HCT116 (cell line): ENCODE measurements around the gene DENND5B. TPM values are rescaled to one million over a fixed set of nuclear protein-coding genes. Genes with fewer than 3 reads are reported as not detected.

Source experiments
- ATAC-seq: fragments of 200-7000 bp; cut with Tn5 transposase; 2 replicates; pipeline ENCODE4 v1.9.1; 2020; ENCODE audit warnings: mild to moderate bottlenecking, moderate library complexity
- BruUV-seq: library from RNA; stranded (reverse); fragments of 400-500 nt; replicated peaks from 2 replicates; lab custom pipeline; 2021; lab: Mats Ljungman, UMichigan
- CTCF ChIA-PET: fragments of 300-600 bp; sonication (Branson Sonifier 250); formaldehyde crosslinking; loops from one replicate; lab custom pipeline; 2021; ENCODE audit warnings: antibody characterized with exemption; lab: Charles Lee
- POLR2A ChIA-PET: fragments of 300-600, 350-600 bp; sonication (Branson Sonifier 250); formaldehyde crosslinking; loops from one replicate; lab custom pipeline; 2021; ENCODE audit warnings: antibody characterized with exemption; lab: Charles Lee
- RAD21 ChIA-PET, 2 experiments: fragments of 300-600 bp; sonication (Branson Sonifier 250); formaldehyde crosslinking; loops; one replicate each; lab custom pipeline; 2023; ENCODE audit warnings: low total read pairs in 2 of 2; ENCODE audit not compliant: uncharacterized antibody in 2 of 2, unreplicated experiment in 2 of 2, low non-redundant PET in 1 of 2; lab: Charles Lee
- DNase-seq: peaks from one replicate; pipeline ENCODE4 v3.0.0-alpha.2; 2010; ENCODE audit warnings: low read depth, low spot score
- H2AFZ ChIP-seq: fragments of 200-600 bp; shearing (Covaris generic), sonication (generic); 2 replicates; pipeline ENCODE4 v1.6.1; 2017; ENCODE audit warnings: low read depth, mixed run types, mixed read lengths, antibody characterized with exemption, low read length; ENCODE audit not compliant: poor library complexity, severe bottlenecking
- H3K27ac ChIP-seq: 2 replicates; pipeline ENCODE4 v1.5.1; 2012; ENCODE audit warnings: low read depth, low read length
- H3K27me3 ChIP-seq: fragments of 200-600 bp; sonication (generic); 2 replicates; pipeline ENCODE4 v1.6.1; 2016; ENCODE audit warnings: mixed run types, low read length, mixed read lengths; ENCODE audit not compliant: insufficient read depth
- H3K36me3 ChIP-seq, 2 experiments: fragments of 200-500 bp in 1 of 2; fragments of 200-600 bp in 1 of 2; sonication (Bioruptor generic) in 1 of 2; sonication (generic) in 1 of 2; 2 replicates each; pipeline versions ENCODE4 v1.5.1 to v1.6.1; 2014 to 2016; ENCODE audit warnings: low read length in 2 of 2, inconsistent platforms in 1 of 2, mixed read lengths in 1 of 2, mixed run types in 1 of 2; ENCODE audit not compliant: insufficient read depth in 2 of 2, control insufficient read depth in 1 of 2
- H3K4me1 ChIP-seq, 2 experiments: fragments of 200-600 bp in 1 of 2; sonication (generic) in 1 of 2; 2 replicates each; pipeline versions ENCODE4 v1.5.1 to v1.6.1; 2012 to 2017; ENCODE audit warnings: low read length in 2 of 2, inconsistent platforms in 1 of 2, mild to moderate bottlenecking in 1 of 2, mixed read lengths in 1 of 2, mixed run types in 1 of 2, moderate library complexity in 1 of 2; ENCODE audit not compliant: insufficient read depth in 2 of 2, control insufficient read depth in 1 of 2
- H3K4me2 ChIP-seq: fragments of 200-600 bp; sonication (generic); 2 replicates; pipeline ENCODE4 v1.6.1; 2017; ENCODE audit warnings: mixed run types, low read length, mixed read lengths
- H3K4me3 ChIP-seq, 2 experiments: fragments of 200-600 bp in 1 of 2; sonication (generic) in 1 of 2; replicated peaks in 1 of 2; 2 replicates each; pipeline ENCODE4 v1.5.1; 2011 to 2016; ENCODE audit warnings: low read length in 2 of 2, control low read depth in 1 of 2, low read depth in 1 of 2, mild to moderate bottlenecking in 1 of 2, mixed read lengths in 1 of 2, mixed run types in 1 of 2
- H3K79me2 ChIP-seq: fragments of 200-600 bp; sonication (generic); 2 replicates; pipeline ENCODE4 v1.6.1; 2017; ENCODE audit warnings: mild to moderate bottlenecking, mixed run types, low read length, moderate library complexity, mixed read lengths; ENCODE audit not compliant: insufficient read depth
- H3K9ac ChIP-seq: fragments of 200-600 bp; sonication (generic); 2 replicates; pipeline ENCODE4 v1.6.1; 2016; ENCODE audit warnings: low read length, mixed read lengths
- H3K9me2 ChIP-seq: fragments of 200-600 bp; sonication (generic), shearing (Covaris generic); 2 replicates; pipeline ENCODE4 v1.6.1; 2017; ENCODE audit warnings: mixed run types, mild to moderate bottlenecking, moderate library complexity; ENCODE audit not compliant: insufficient read depth
- H3K9me3 ChIP-seq, 2 experiments: fragments of 200-500 bp in 1 of 2; fragments of 200-600 bp in 1 of 2; sonication (Bioruptor generic) in 1 of 2; sonication (generic) in 1 of 2; 2 replicates each; pipeline ENCODE4 v1.6.1; 2014 to 2017; ENCODE audit warnings: low read length in 2 of 2, mixed read lengths in 2 of 2, inconsistent platforms in 1 of 2, low read depth in 1 of 2, mild to moderate bottlenecking in 1 of 2, mixed run types in 1 of 2, moderate library complexity in 1 of 2; ENCODE audit not compliant: control insufficient read depth in 1 of 2, insufficient read depth in 1 of 2
- H4K20me1 ChIP-seq: fragments of 200-600 bp; sonication (generic), shearing (Covaris generic); 2 replicates; pipeline ENCODE4 v1.6.1; 2017; ENCODE audit warnings: mixed run types, mild to moderate bottlenecking, moderate library complexity; ENCODE audit not compliant: insufficient read depth
- CBX3 ChIP-seq: IDR thresholded peaks from 2 replicates; pipeline ENCODE4 v1.6.1; 2012; ENCODE audit warnings: low read depth
- CEBPB ChIP-seq: IDR thresholded peaks from 2 replicates; pipeline ENCODE4 v1.6.1; 2012; ENCODE audit warnings: low read depth
- ELF1 ChIP-seq: IDR thresholded peaks from 2 replicates; pipeline ENCODE4 v1.6.1; 2012; ENCODE audit warnings: low read depth, borderline replicate concordance
- EZH2phosphoT487 ChIP-seq: fragments of 200-600 bp; IDR thresholded peaks from 2 replicates; pipeline ENCODE4 v1.6.1; 2018; ENCODE audit warnings: antibody characterized with exemption, borderline replicate concordance
- POLR2AphosphoS5 ChIP-seq: IDR thresholded peaks from 2 replicates; pipeline ENCODE4 v1.6.1; 2011; ENCODE audit warnings: mild to moderate bottlenecking, low read depth, low read length, moderate library complexity
- SP1 ChIP-seq: IDR thresholded peaks from 2 replicates; pipeline ENCODE4 v1.6.1; 2012; ENCODE audit warnings: low read depth
- SRF ChIP-seq: IDR thresholded peaks from 2 replicates; pipeline ENCODE4 v1.6.1; 2012; ENCODE audit warnings: low read depth
- TCF7L2 ChIP-seq: IDR thresholded peaks from 2 replicates; pipeline ENCODE4 v1.7.0; 2011; ENCODE audit warnings: borderline replicate concordance, inconsistent platforms; ENCODE audit not compliant: insufficient read depth, insufficient read length; ENCODE audit errors: extremely low read depth
- ZNF274 ChIP-seq: fragments of 200-500 bp; sonication (Bioruptor generic); IDR thresholded peaks from 2 replicates; pipeline ENCODE4 v1.6.1; 2014; ENCODE audit warnings: mild to moderate bottlenecking, low read depth, low read length, inconsistent platforms
- intact Hi-C: fragments of 100-400 bp; cut with micrococcal nuclease; formaldehyde crosslinking; loops from 2 replicates; pipeline ENCODE4 v1.10.0; 2022
- total RNA-seq: library from RNA; stranded (reverse); gene quantifications from one replicate; pipeline ENCODE4 v1.2.1, GENCODE V29; 2021; ENCODE audit not compliant: unreplicated experiment
- TF ChIP-seq, protein P1 (sequence below): IDR thresholded peaks from 2 replicates; pipeline ENCODE4 v1.6.1; 2012
- TF ChIP-seq, protein P2 (sequence below): IDR thresholded peaks from 2 replicates; pipeline ENCODE4 v1.6.1; 2012

DENND5B gene
- total RNA-seq, 1 experiment from 2014 or later, result 19.2 TPM

DNA sequence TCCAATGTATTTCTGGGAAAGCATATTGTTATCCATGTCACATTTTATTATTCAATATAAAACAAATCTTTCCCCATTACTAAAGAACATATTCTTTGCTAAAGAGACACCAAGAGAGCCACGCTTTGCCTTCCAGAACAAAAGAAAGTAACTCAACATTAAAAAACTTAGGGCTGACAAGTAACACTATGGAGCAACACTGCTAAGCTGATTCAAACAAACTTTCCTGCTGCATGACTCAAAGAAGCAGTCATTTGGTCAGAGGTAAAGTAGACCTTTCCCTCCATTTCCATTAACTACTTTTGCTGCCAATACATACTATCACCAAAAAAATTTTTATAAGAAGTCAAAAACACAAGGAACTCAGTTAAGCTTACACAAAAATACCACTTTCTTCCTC lies 83.0 kb downstream of the DENND5B start:
- Histone ChIP-seq H3K4me2 (no peak overlapping the region), H3K27me3 (no peaks in the 10 kb centered on the region), H3K79me2 (peaks cover 18% of the 10 kb centered on the region), H3K9me2 (no peaks in the 10 kb centered on the region), H3K9ac (no peak overlapping the region), H2AFZ (no peak overlapping the region), H4K20me1 (no peaks in the 10 kb centered on the region), H3K36me3 (no peaks in the 10 kb centered on the region), H3K27ac (no peak overlapping the region), H3K4me1 (peaks cover 16 to 20% of the 10 kb centered on the region in 2 experiments), H3K4me3 (no peak overlapping the region), H3K9me3 (peaks cover 0 to 9% of the 10 kb centered on the region in 2 experiments; a peak in 1 of 4 replicates)
- TF ChIP-seq SRF (no peak), ZNF274 (no peak), CEBPB (no peak), SP1 (no peak), ELF1 (no peak), EZH2phosphoT487 (no peak), TCF7L2 (no peak), CBX3 (no peak), POLR2AphosphoS5 (no peak)
- TF ChIP-seq, protein P1, sequence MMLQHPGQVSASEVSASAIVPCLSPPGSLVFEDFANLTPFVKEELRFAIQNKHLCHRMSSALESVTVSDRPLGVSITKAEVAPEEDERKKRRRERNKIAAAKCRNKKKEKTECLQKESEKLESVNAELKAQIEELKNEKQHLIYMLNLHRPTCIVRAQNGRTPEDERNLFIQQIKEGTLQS, result no peak
- TF ChIP-seq, protein P2, sequence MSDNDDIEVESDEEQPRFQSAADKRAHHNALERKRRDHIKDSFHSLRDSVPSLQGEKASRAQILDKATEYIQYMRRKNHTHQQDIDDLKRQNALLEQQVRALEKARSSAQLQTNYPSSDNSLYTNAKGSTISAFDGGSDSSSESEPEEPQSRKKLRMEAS, result no peak
- intact Hi-C loops, result no loop called here
- POLR2A ChIA-PET, result no interaction called here
- no peak for DNase-seq
- RAD21 ChIA-PET, result no interaction called here
- BruUV-seq, result no TSS peak
- CTCF ChIA-PET, result no interaction called here
- no peak for ATAC-seq
